Measurements from ENCODE around the gene C1orf198.

Gene C1orf198

DNA sequence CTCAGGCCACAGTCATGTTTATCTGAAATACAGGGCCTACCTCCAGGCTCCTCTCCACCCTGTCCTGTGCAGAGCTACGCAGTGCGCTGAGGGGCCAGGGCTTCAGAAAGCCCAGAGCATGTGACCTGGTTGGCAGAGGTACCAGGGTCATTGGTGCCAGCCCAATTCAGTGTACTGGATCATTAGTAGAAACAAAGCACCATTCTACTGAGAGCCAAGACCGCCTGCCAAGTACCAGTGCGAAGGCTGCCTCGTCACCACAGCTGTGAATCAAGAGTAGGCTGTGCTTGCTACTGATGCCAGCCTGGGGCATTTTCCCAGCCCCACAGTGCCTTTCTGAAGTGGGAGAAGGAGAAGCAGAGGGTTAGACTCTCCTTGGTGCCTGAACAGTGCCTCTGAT lies 61.3 kb downstream of the C1orf198 start:
- no peak for DNase-seq

- DNase-seq: no peak
Measured at GRCh38 chr1:230806552-230806951, 61.8 kb downstream of the C1orf198 start.

DNA sequence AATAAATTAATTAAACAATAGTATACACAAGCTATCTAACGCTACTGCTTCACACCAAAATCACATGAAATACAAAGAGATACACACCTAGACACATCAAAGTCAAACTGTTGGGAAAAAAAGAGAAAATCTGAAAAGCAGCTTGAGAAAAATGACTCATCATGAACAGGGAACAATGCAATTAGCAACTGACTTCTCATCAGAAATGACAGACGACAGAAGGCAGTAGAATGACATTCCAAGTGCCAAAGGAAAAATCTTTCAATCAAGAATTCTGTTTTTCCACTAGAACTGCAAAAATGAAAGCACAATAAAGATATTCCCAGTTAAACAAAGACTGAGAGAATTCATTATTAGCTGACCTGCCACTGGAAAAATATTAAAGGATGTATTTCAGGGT lies 63.9 kb downstream of the C1orf198 start:
- no peak for DNase-seq

DNA sequence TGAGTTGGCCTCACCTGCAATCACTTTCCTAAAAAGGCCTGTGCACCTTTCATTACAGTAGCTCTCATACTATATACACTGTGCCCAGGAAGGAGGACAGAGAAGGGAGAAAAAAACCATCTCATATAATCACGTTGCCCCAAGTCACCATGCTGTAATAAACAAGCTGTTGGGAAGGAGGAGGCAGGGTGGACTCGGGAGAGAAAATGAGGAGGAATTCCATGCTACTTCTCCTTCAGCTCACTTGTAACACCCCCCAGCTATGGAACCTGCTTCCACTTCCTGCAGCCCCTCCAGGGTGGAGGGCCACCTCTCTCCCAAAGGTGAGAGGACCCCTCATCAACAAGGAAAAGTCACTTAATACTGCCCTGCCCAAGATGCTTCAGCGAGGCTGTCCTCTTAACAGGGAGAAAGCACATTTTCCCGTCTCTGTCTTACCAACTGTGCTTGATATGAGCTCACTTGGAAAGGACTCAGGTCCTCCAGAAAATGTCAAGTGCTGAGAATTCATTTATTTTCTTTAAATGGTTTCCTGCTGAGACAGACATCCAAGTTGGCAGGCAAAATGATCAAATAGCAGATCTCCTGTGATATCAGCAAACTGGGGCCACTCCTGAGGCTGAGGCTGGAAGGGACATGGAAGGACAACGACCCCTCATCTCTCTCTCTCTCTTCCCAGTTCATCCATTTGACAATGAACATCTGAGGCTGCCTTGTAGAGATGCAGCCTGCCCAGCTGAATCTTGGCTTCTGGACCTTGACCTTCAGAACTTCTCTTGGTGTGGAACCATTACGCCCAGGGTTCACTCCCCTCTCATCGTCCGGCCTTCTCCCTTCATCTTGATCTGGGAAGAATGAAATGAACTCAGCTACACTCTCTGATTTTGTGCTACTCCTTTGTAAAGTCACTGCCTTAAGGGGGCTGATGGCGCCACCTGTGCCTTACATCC lies 67.2 kb downstream of the C1orf198 start:
- no peak for DNase-seq

DNA sequence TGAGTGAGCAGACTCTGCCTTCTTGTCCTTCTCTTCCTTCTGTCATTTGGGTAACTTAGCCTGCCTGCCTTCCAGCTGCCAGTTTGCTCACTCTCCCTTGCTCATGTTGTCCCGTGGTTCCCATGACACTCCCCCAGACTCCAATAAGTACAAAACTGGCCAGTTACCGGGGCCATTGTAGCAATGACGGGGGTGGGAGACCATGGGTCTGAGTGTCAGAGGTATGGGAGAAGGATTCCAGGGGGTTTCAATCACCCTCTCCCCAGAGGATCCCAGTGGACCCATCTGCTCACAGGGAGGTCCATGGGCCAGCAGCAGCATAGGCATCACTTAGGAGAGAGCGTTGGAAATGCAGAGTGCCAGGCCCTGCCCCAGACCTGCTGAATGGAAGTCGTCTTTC lies 69.8 kb downstream of the C1orf198 start:
- no peak for DNase-seq

- DNase-seq: peak; percentile 14 to 49
Measured at GRCh38 chr1:230797942-230798365, 70.4 kb downstream of the C1orf198 start.

GRCh38 chr1:230797376-230797920 lies 70.9 kb downstream of the C1orf198 start:
- DNase-seq: no peak

GRCh38 chr1:230796626-230797025 lies 71.7 kb downstream of the C1orf198 start:
- DNase-seq: no peak

- DNase-seq: no peak
Measured at GRCh38 chr1:230794871-230795605, 73.3 kb downstream of the C1orf198 start.

DNA sequence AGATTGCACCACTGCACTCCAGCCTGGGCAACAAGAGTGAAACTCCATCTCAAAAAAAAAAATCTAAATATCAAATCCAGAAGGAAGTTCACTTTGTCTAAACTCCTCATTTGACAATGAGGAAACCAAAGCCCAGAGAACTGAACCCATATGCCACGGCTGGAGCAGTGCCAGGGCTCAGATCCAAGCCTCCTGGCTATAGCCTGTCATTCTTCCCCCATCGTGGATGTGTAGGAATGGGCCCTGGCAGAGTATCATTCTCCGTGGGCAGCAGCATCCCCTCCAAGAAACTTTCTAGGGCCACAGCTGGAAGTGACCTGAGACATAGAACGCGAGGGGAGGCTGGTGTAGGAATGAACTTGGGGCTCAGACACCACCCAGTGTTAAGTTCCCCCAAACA lies 73.9 kb downstream of the C1orf198 start:
- no peak for DNase-seq

GRCh38 chr1:230793463-230793745 lies 74.9 kb downstream of the C1orf198 start:
- no peak for DNase-seq

DNA sequence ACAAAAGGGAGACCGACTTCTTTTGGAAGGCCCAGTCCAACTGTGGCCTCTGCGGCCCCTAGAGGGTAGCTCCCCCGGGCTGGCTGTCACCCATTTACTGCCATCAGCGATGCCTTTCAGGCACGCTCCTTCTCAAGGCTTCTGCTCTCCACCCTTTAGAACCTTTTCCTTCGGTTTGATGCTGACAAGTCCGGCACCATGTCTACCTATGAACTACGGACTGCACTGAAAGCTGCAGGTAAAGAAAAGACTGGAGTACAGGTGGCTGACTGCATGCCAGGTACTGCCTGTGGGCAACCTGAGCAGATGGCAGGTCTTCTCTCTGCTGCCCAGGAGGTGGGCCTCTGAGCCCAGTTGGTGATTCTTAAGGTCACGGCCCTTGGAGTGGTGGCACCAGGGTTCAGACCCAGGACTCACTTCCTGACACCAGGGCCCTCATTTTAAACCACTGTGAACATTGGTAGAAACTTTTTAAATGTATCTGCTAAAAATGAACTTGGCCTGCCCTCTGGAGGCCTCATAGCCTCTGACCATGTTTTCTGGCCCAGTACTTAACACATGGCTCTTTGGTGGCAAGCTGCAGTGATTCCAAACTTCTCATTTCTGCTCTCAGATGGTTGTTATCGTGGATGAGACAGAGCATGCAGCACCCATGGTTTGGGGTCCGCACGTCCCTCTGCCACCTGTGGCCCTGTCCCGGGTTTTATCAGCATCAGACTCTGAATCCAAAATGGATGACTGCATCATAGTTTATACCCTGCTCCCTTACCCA lies 75.4 kb downstream of the C1orf198 start:
- DNase-seq: peak in 1 of 2 donors; percentile 13

DNA sequence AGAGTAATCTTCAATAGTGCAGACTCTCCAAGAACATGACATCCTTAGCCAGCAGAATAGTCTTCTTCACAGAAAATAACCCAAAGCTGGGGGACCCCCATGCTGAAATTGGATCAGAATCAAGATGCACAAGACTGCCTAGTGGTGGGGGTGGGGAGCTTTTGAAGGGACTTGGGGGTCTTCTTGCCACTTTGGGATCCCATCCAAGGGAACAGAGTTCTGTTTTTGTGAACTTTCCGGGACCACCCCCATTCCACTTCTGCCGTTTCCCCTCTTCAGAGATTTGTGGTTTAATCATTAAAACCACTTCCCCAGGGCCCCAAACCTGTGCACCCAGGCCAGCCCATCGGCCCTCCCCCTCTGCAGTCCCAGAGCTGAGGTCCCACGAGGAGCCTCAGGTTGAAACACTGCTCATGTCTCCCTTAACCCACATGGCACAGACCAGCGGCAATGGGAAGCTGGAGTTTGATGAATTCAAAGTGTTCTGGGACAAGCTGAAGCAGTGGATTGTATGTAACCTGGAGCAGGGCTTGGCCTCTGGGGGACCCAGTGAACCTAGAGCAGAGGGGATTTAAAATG lies 76.2 kb downstream of the C1orf198 start:
- DNase-seq: no peak

DNA sequence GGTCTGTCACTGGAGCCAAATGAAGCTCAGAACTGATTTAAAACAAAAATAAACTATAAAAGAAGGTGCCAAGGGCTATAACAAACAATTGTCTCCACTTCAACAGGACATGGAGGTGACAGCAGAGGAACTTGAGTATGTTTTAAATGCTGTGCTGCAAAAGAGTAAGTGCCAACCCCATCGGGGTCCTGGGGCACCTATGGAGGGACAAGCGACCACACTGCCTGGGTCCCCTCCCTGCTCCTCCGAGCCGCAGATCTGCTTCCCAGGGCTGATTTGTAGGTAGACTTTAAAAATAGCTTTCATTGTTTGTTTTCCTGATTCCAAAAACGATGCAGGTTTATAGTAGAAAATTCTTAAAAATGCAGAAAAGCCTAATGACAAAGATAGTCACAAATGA lies 78.3 kb downstream of the C1orf198 start:
- no peak for DNase-seq

- DNase-seq: no peak
Measured at GRCh38 chr1:230788561-230789275, 79.6 kb downstream of the C1orf198 start.

DNA sequence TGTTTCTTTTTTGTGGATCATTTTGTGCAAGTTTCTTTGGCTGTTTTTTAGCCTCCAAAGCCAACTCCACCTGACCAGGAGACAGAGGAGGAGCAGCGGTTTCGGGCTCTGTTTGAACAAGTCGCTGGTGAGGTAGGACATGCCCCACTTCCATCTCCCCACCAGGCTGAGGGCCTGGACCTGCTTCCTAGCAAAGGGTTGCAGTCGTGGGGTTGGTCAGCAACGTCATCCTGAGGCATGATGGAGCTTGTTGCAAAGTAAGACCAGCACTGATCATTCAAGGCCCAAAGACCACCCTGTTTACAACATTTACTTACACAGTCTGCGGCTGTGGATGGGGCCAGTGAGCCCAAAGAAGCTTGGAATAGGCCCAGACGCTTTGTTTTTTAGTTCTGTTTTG lies 80.8 kb downstream of the C1orf198 start:
- no peak for DNase-seq

Data from inflammatory macrophage (primary cell).